Hepatocyte (in vitro differentiated cells): Measurements from ENCODE around the gene STAC. TPM values are rescaled to one million over a fixed set of nuclear protein-coding genes. Genes with fewer than 3 reads are reported as not detected.
"Not testable (repeated sequence)": the region's sequence is repeated elsewhere in the genome, so short reads cannot be mapped to it uniquely, and the experiment has no call there.

Experiments used
- DNase-seq: peaks from one replicate; pipeline ENCODE4 v3.0.0-alpha.2; 2016; ENCODE audit warnings: low spot score
- H2AFZ ChIP-seq: fragments of 200-600 bp; sonication (generic); 2 replicates; pipeline ENCODE4 v1.6.0; 2016; ENCODE audit warnings: antibody characterized with exemption, mild to moderate bottlenecking
- H3K27ac ChIP-seq: fragments of 200-600 bp; sonication (generic); 2 replicates; pipeline ENCODE4 v1.5.1; 2016; ENCODE audit warnings: mild to moderate bottlenecking
- H3K27me3 ChIP-seq: fragments of 200-600 bp; sonication (generic); 2 replicates; pipeline ENCODE4 v1.6.1; 2016
- H3K36me3 ChIP-seq: fragments of 200-600 bp; sonication (generic); replicated peaks from 2 replicates; pipeline ENCODE4 v1.5.1; 2016; ENCODE audit warnings: low read depth; ENCODE audit not compliant: insufficient read depth
- H3K4me1 ChIP-seq: fragments of 200-600 bp; sonication (generic); 2 replicates; pipeline ENCODE4 v1.5.1; 2016; ENCODE audit warnings: mild to moderate bottlenecking, moderate library complexity; ENCODE audit not compliant: insufficient read depth
- H3K4me2 ChIP-seq: fragments of 200-600 bp; sonication (generic); 2 replicates; pipeline ENCODE4 v1.6.0; 2016
- H3K4me3 ChIP-seq: fragments of 200-600 bp; sonication (generic); 2 replicates; pipeline ENCODE4 v1.5.1; 2016; ENCODE audit warnings: mild to moderate bottlenecking
- H3K79me2 ChIP-seq: fragments of 200-600 bp; sonication (generic); 2 replicates; pipeline ENCODE4 v1.6.0; 2017; ENCODE audit warnings: mild to moderate bottlenecking
- H3K9me2 ChIP-seq: fragments of 200-600 bp; sonication (generic); replicated peaks from 2 replicates; pipeline ENCODE4 v1.6.0; 2017; ENCODE audit warnings: mild to moderate bottlenecking; ENCODE audit not compliant: insufficient read depth
- H3K9me3 ChIP-seq: fragments of 200-600 bp; sonication (generic); 2 replicates; pipeline ENCODE4 v1.5.1; 2016; ENCODE audit warnings: low read depth, mild to moderate bottlenecking
- H4K20me1 ChIP-seq: fragments of 200-600 bp; sonication (generic); 2 replicates; pipeline ENCODE4 v1.6.0; 2016; ENCODE audit warnings: mild to moderate bottlenecking; ENCODE audit not compliant: insufficient read depth, poor library complexity, severe bottlenecking
- EZH2 ChIP-seq: fragments of 200-600 bp; sonication (generic); IDR thresholded peaks from 2 replicates; pipeline ENCODE4 v1.6.1; 2016; ENCODE audit warnings: antibody characterized with exemption, mild to moderate bottlenecking, borderline replicate concordance
- EZH2phosphoT487 ChIP-seq: fragments of 200-600 bp; sonication (generic); IDR thresholded peaks from one replicate; pipeline ENCODE4 v1.6.1; 2018; ENCODE audit warnings: antibody characterized with exemption, mild to moderate bottlenecking, low read depth, moderate library complexity; ENCODE audit not compliant: unreplicated experiment, severe bottlenecking
- WGBS: methylation state at CpG from one replicate; pipeline ENCODE4 v1.1.6; 2016; ENCODE audit warnings: low lambda C conversion rate; ENCODE audit errors: missing lambda C conversion rate; 5-methylcytosine and 5-hydroxymethylcytosine counted together
- polyA plus RNA-seq: library from polyadenylated mRNA; unstranded; fragments of >200 nt; fragmentation: Nextera tagmentation; extraction: Ambion mirVana; gene quantifications from 2 replicates; pipeline ENCODE4 v1.2.1, GENCODE V29; 2016
- total RNA-seq: library from RNA; depleted of rRNA; stranded (reverse); fragments of >200 nt; gene quantifications from 2 replicates; pipeline ENCODE4 v1.2.3, GENCODE V29; 2014
- TF ChIP-seq, protein P1 (sequence below): fragments of 200-600 bp; sonication (generic); IDR thresholded peaks from 2 replicates; pipeline ENCODE4 v1.5.1; 2016; ENCODE audit warnings: antibody characterized with exemption, mild to moderate bottlenecking; ENCODE audit not compliant: poor library complexity

STAC gene
- total and polyA plus RNA-seq, 2 experiments from 2014 or later: 0.13 to 0.53 TPM

DNA sequence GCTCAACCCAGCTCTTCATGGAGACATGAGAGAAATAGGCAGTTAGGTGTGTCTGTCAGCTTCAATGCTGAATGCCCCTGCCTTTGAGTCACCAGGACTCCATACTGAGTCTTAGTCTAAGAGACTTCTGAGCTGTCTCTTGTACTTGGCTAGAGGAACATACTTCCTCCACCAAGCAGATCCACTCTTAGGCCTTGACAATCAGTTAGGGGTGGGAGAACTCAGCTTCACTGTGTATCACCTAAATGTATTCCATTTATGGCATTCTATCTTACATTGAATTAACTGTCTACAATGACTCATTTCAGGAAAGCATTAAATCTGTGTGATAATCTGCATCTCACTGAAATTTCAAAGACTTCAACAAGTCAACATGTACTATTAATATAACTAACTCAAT lies 66.0 kb downstream of the STAC start:
- no peaks in the 10 kb centered on the region for H3K36me3 ChIP-seq
- DNase-seq: no peak
- TF ChIP-seq EZH2 (no peak), EZH2phosphoT487 (no peak)
- TF ChIP-seq, protein P1, sequence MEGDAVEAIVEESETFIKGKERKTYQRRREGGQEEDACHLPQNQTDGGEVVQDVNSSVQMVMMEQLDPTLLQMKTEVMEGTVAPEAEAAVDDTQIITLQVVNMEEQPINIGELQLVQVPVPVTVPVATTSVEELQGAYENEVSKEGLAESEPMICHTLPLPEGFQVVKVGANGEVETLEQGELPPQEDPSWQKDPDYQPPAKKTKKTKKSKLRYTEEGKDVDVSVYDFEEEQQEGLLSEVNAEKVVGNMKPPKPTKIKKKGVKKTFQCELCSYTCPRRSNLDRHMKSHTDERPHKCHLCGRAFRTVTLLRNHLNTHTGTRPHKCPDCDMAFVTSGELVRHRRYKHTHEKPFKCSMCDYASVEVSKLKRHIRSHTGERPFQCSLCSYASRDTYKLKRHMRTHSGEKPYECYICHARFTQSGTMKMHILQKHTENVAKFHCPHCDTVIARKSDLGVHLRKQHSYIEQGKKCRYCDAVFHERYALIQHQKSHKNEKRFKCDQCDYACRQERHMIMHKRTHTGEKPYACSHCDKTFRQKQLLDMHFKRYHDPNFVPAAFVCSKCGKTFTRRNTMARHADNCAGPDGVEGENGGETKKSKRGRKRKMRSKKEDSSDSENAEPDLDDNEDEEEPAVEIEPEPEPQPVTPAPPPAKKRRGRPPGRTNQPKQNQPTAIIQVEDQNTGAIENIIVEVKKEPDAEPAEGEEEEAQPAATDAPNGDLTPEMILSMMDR: no peak
- H3K4me3 ChIP-seq: no peak overlapping the region
- no peaks in the 10 kb centered on the region for H4K20me1 ChIP-seq
- no peaks in the 10 kb centered on the region for H3K9me3 ChIP-seq
- no peak overlapping the region for H3K27ac ChIP-seq
- no peaks in the 10 kb centered on the region for H3K9me2 ChIP-seq
- no peaks in the 10 kb centered on the region for H3K27me3 ChIP-seq
- no peak overlapping the region for H3K4me2 ChIP-seq
- no peaks in the 10 kb centered on the region for H3K79me2 ChIP-seq
- H3K4me1 ChIP-seq: no peaks in the 10 kb centered on the region
- no peak overlapping the region for H2AFZ ChIP-seq

DNA sequence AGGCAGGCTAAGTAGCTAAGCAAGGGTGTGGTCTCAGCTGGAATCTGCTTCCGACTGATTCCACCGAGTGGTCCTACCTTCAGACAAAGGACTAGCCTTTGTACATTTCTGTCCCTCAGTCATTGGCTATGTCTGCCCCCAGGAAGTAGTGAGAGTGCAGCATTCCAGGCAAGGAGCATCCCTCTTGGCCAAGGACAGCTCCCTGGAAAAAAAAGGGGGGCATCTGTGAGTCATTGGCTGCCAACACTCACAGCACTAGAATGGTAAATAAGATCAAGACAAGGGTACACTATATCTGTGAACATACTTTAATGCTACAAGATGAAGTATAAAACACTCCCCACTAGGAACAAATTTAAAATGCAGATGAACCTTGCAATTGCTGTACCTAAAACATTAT lies 66.8 kb downstream of the STAC start:
- TF ChIP-seq EZH2phosphoT487: no peak
- TF ChIP-seq EZH2: no peak
- TF ChIP-seq, protein P1: no peak
- Histone ChIP-seq H3K27ac (no peak overlapping the region), H3K4me3 (no peak overlapping the region), H2AFZ (no peak overlapping the region), H3K9me2 (no peaks in the 10 kb centered on the region), H3K9me3 (no peaks in the 10 kb centered on the region), H3K4me1 (no peaks in the 10 kb centered on the region), H4K20me1 (no peaks in the 10 kb centered on the region), H3K79me2 (no peaks in the 10 kb centered on the region), H3K27me3 (no peaks in the 10 kb centered on the region), H3K4me2 (no peak overlapping the region), H3K36me3 (no peaks in the 10 kb centered on the region)
- 0% methylated on average over 2 of the region's 2 CpGs for WGBS
- no peak for DNase-seq

DNA sequence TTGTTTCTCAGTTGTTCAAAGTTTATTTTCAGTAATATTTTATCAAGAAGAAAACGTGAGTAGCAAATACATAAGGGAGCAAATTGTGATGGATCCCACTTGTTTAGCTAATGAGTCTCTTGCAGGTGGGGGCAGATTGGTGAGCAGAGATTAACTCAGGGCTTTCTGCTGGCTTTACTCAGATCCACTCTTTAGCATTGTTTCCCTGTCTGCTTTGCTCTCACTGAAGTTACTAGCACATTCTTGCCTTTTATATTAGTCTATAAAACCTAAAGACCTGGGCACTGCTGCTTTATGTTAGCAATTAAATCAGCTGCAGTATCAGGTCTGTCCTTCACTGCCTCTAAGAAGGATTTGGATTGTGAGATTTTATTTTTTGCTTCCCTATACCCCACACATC lies 71.5 kb downstream of the STAC start:
- Histone ChIP-seq H3K9me3 (no peaks in the 10 kb centered on the region), H2AFZ (no peak overlapping the region), H3K4me2 (no peak overlapping the region), H3K4me1 (no peaks in the 10 kb centered on the region), H3K4me3 (no peak overlapping the region), H3K79me2 (no peaks in the 10 kb centered on the region), H4K20me1 (no peaks in the 10 kb centered on the region), H3K9me2 (no peaks in the 10 kb centered on the region), H3K27me3 (no peaks in the 10 kb centered on the region), H3K27ac (no peak overlapping the region), H3K36me3 (no peaks in the 10 kb centered on the region)
- WGBS: 38% methylated on average over 1 of the region's 1 CpG
- no peak for TF ChIP-seq EZH2
- TF ChIP-seq, protein P1: no peak
- TF ChIP-seq EZH2phosphoT487: no peak
- no peak for DNase-seq

DNA sequence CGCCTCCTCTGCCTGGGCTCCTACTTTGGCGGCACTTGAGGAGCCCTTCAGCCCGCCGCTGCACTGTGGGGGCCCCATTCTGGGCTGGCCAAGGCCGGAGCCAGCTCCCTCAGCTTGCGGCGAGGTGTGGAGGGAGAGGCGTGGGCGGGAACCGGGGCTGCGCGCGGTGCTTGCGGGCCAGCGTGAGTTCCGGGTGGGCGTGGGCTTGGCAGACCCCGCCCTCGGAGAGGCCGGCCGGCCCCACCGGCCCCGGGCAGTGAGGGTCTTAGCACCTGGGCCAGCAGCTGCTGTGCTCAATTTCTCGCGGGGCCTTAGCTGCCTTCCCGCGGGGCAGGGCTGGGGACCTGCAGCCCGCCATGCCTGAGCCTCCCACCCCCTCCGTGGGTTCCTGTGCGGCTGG lies 72.9 kb downstream of the STAC start:
- not testable (repeated sequence) for H3K79me2 ChIP-seq, H3K9me2 ChIP-seq, H3K27me3 ChIP-seq, H3K4me3 ChIP-seq, H2AFZ ChIP-seq, H3K9me3 ChIP-seq, H3K4me2 ChIP-seq, H3K27ac ChIP-seq, H3K36me3 ChIP-seq, H4K20me1 ChIP-seq, DNase-seq, H3K4me1 ChIP-seq
- 95% methylated on average over 28 of the region's 30 CpGs for WGBS

DNA sequence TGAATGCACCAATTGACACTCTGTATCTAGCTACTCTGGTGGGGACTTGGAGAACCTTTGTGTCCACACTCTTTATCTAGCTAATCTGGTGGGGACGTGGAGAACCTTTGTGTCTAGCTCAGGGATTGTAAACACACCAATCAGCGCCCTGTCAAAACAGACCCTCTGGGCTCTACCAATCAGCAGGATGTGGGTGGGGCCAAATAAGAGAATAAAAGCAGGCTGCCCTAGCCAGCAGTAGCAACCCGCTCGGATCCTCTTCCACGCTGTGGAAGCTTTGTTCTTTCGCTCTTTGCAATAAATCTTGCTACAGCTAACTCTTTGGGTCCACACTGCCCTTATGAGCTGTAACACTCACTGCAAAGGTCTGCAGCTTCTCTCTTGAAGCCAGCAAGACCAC lies 73.6 kb downstream of the STAC start:
- H3K79me2 ChIP-seq, H3K9me2 ChIP-seq: not testable (repeated sequence)
- WGBS: 86% methylated on average over 6 of the region's 6 CpGs

More for the DNA sequence above, 73.6 kb downstream of the STAC start:
- not testable (repeated sequence) for H2AFZ ChIP-seq, H3K36me3 ChIP-seq, H3K9me3 ChIP-seq, H3K4me2 ChIP-seq, H3K4me3 ChIP-seq, H3K27me3 ChIP-seq, DNase-seq, H4K20me1 ChIP-seq, H3K27ac ChIP-seq, H3K4me1 ChIP-seq
